SK-N-SH (cell line): ENCODE results near the gene CFAP47. TPM values are rescaled to one million over a fixed set of nuclear protein-coding genes. Genes with fewer than 3 reads are reported as not detected.

Experiments used
- polyA plus RNA-seq, 3 experiments: library from polyadenylated mRNA; depleted of rRNA; stranded (reverse); fragments of >200 nt; gene quantifications; 2 replicates each; pipeline ENCODE4 v1.2.3, GENCODE V29; 2012
- small RNA-seq, 7 experiments: library from RNA; depleted of rRNA; stranded (forward); fragments of <200 nt; gene quantifications; one replicate each; pipeline ENCODE3, GENCODE V24; 2012

Gene CFAP47
- polyA plus RNA-seq, 1 of the 3 experiments (the other 2 are of a cell fraction) = 0.02 TPM

Small RNA genes lying within 50 kb of the gene (small RNA-seq; reads per million reads assigned to genes)
- gene RNU6-641P = 0 to 0.10 (median 0) reads per million in 7 experiments

Other genes with a start within 250 kb of the CFAP47 start
- gene MAGEB16, start 121.4 kb upstream of the CFAP47 start, polyA plus RNA-seq (2012; rRNA removed) = 0.08 and 0.29 TPM in 2 replicates